HEK293T (cell line): ENCODE data around the gene ADGRF1.

Experiments
- CTCF ChIA-PET: fragments of 350-600 bp; formaldehyde crosslinking; extraction: SDS; loops from one replicate; lab custom pipeline; 2021; ENCODE audit warnings: antibody characterized with exemption, inconsistent platforms; lab: Yijun Ruan, JAX
- POLR2A ChIA-PET: fragments of 350-600 bp; formaldehyde crosslinking; extraction: SDS; loops from one replicate; lab custom pipeline; 2020; ENCODE audit warnings: antibody characterized with exemption, inconsistent platforms; lab: Yijun Ruan, JAX
- DNase-seq: peaks from one replicate; pipeline ENCODE4 v3.0.0; 2012; ENCODE audit warnings: mixed read lengths; ENCODE audit errors: extremely low spot score
- ARNT ChIP-seq: fragments of 450-650 bp; IDR thresholded peaks from 2 replicates; pipeline ENCODE4 v1.6.1; 2017; ENCODE audit warnings: mild to moderate bottlenecking
- BHLHE40 ChIP-seq: fragments of 450-650 bp; IDR thresholded peaks from 2 replicates; pipeline ENCODE4 v1.6.1; 2016; ENCODE audit warnings: mild to moderate bottlenecking, moderate library complexity, borderline replicate concordance
- CTBP1 ChIP-seq: fragments of 450-650 bp; IDR thresholded peaks from 2 replicates; pipeline ENCODE4 v1.6.1; 2016; ENCODE audit warnings: borderline replicate concordance
- ELF4 ChIP-seq: fragments of 450-650 bp; IDR thresholded peaks from 2 replicates; pipeline ENCODE4 v1.6.1; 2017; ENCODE audit warnings: antibody characterized with exemption
- FOXA1 ChIP-seq: fragments of 450-650 bp; IDR thresholded peaks from 2 replicates; pipeline ENCODE4 v1.6.1; 2016; ENCODE audit warnings: mild to moderate bottlenecking
- FOXK2 ChIP-seq: fragments of 450-650 bp; IDR thresholded peaks from 2 replicates; pipeline ENCODE4 v1.6.1; 2016; ENCODE audit warnings: mild to moderate bottlenecking
- FOXM1 ChIP-seq: fragments of 450-650 bp; IDR thresholded peaks from 2 replicates; pipeline ENCODE4 v1.6.1; 2017; ENCODE audit warnings: mild to moderate bottlenecking, borderline replicate concordance
- HDGF ChIP-seq: fragments of 450-650 bp; IDR thresholded peaks from 2 replicates; pipeline ENCODE4 v1.6.1; 2017; ENCODE audit warnings: antibody characterized with exemption, borderline replicate concordance
- L3MBTL2 ChIP-seq: fragments of 450-650 bp; conservative IDR thresholded peaks from 2 replicates; pipeline ENCODE4 v1.6.1; 2016; ENCODE audit warnings: mild to moderate bottlenecking
- LEF1 ChIP-seq: fragments of 450-650 bp; IDR thresholded peaks from 2 replicates; pipeline ENCODE4 v1.6.1; 2017; ENCODE audit warnings: mild to moderate bottlenecking, borderline replicate concordance
- NFRKB ChIP-seq: fragments of 450-650 bp; IDR thresholded peaks from 2 replicates; pipeline ENCODE4 v1.6.1; 2016; ENCODE audit warnings: mild to moderate bottlenecking, moderate library complexity
- SP1 ChIP-seq: fragments of 450-650 bp; IDR thresholded peaks from 2 replicates; pipeline ENCODE4 v1.6.1; 2017
- SUZ12 ChIP-seq: fragments of 450-650 bp; IDR thresholded peaks from 2 replicates; pipeline ENCODE4 v1.6.1; 2016; ENCODE audit warnings: mild to moderate bottlenecking
- TARDBP ChIP-seq: fragments of 450-650 bp; IDR thresholded peaks from 2 replicates; pipeline ENCODE4 v1.6.1; 2016
- ZNF384 ChIP-seq: fragments of 450-650 bp; IDR thresholded peaks from 2 replicates; pipeline ENCODE4 v1.6.1; 2016
- TF ChIP-seq, protein P1 (sequence below): fragments of 450-650 bp; IDR thresholded peaks from 2 replicates; pipeline ENCODE4 v1.6.1; 2016

ADGRF1 gene

GRCh38 chr6:47032974-47033765 lies 9.0 kb downstream of the ADGRF1 start:
- no peak for TF ChIP-seq BHLHE40
- TF ChIP-seq ZNF384, result no peak
- no peak for TF ChIP-seq L3MBTL2
- no peak for TF ChIP-seq SP1
- no peak for TF ChIP-seq NFRKB
- TF ChIP-seq ARNT, result no peak
- no peak for TF ChIP-seq ELF4
- TF ChIP-seq FOXA1, result no peak
- TF ChIP-seq, protein P1, sequence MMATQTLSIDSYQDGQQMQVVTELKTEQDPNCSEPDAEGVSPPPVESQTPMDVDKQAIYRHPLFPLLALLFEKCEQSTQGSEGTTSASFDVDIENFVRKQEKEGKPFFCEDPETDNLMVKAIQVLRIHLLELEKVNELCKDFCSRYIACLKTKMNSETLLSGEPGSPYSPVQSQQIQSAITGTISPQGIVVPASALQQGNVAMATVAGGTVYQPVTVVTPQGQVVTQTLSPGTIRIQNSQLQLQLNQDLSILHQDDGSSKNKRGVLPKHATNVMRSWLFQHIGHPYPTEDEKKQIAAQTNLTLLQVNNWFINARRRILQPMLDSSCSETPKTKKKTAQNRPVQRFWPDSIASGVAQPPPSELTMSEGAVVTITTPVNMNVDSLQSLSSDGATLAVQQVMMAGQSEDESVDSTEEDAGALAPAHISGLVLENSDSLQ, result no peak
- TF ChIP-seq TARDBP, result no peak
- DNase-seq, result no peak
- CTCF ChIA-PET, result interaction anchor here (0.7 kb wide), 1 partner anchor 16 kb away, joined by 3 read pairs; no protein-coding TSS in a partner anchor
- POLR2A ChIA-PET, result interaction anchor here (2.3 kb wide), 1 partner anchor 10 kb away, joined by 7 read pairs; no protein-coding TSS in a partner anchor

DNA sequence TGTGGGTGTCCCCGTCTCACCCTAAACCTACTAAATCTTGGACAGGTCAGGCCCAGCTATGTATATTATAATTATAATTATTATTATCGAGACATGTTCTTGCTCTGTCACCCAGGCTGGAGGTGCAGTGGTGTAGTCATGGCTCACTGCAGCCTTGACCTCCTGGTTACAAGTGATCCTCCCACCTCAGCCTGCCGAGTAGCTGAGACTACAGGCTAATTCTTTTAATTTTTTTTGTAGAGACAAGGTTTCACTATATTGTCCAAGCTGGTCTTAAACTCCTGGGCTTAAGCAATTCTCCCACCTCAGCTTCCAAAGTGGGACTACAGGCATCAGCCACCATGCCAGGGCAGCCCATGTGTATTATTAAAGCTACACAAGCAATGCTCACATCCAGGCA lies 10.5 kb downstream of the ADGRF1 start:
- TF ChIP-seq FOXM1 (no peak), SUZ12 (no peak), TARDBP (no peak), SP1 (no peak), LEF1 (no peak), NFRKB (no peak), ZNF384 (no peak), ARNT (no peak), FOXK2 (no peak), CTBP1 (no peak), L3MBTL2 (no peak), FOXA1 (no peak), ELF4 (no peak), BHLHE40 (no peak), HDGF (no peak)
- TF ChIP-seq, protein P1, result no peak
- DNase-seq, result no peak
- ChIA-PET POLR2A (no interaction called here), CTCF (no interaction called here)

- TF ChIP-seq, protein P1, result no peak
- no peak for TF ChIP-seq TARDBP
- TF ChIP-seq FOXA1, result no peak
- no peak for TF ChIP-seq NFRKB
- TF ChIP-seq SP1, result no peak
- TF ChIP-seq CTBP1, result no peak
- TF ChIP-seq FOXK2, result no peak
- TF ChIP-seq HDGF, result no peak
- no peak for TF ChIP-seq ZNF384
- TF ChIP-seq FOXM1, result no peak
- TF ChIP-seq ELF4, result no peak
- TF ChIP-seq L3MBTL2, result no peak
- TF ChIP-seq SUZ12, result no peak
- TF ChIP-seq ARNT, result no peak
- no peak for TF ChIP-seq BHLHE40
- no peak for TF ChIP-seq LEF1
- CTCF ChIA-PET, result no interaction called here
- POLR2A ChIA-PET, result no interaction called here
- DNase-seq, result no peak
These were observed 12.1 kb downstream of the ADGRF1 start for GRCh38 chr6:47029865-47030561.

DNA sequence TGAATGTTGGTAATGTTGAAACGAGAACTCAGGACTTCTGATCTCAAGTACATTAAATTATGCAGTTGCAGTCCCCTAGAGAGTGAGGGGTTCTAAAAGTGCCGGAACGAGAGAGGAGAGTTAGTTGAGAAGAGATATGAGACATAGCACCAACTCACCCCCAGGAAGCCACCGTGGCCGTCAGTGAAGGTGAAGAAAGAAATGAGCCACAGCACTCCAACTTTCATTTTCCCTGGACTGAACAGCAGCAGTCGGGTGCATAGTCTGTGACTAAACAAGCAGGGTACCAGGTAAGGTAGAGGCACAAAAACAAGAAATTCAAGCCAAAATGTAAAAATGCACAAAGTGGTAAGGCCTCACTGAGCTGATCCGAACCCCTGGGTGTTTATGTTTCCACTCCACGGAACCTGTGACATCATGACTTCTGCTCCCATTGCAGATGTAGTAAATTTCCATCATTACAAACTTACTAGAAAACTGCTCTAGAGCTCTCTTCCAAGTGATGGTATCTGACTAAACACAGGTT lies 13.2 kb downstream of the ADGRF1 start:
- DNase-seq, result no peak
- CTCF ChIA-PET, result interaction anchor here (0.7 kb wide), 1 partner anchor 11 kb away, joined by 3 read pairs; no protein-coding TSS in a partner anchor
- POLR2A ChIA-PET, result no interaction called here
- TF ChIP-seq L3MBTL2 (no peak), FOXM1 (no peak), TARDBP (no peak), SUZ12 (no peak), LEF1 (no peak), BHLHE40 (no peak), ARNT (no peak), FOXK2 (no peak), NFRKB (no peak), HDGF (no peak)
- TF ChIP-seq, protein P1, result no peak

- no peak for DNase-seq
- TF ChIP-seq HDGF, result no peak
- TF ChIP-seq FOXM1, result no peak
- TF ChIP-seq FOXA1, result no peak
- TF ChIP-seq SUZ12, result no peak
- no peak for TF ChIP-seq FOXK2
- no peak for TF ChIP-seq LEF1
- TF ChIP-seq SP1, result no peak
- TF ChIP-seq, protein P1, result no peak
- no peak for TF ChIP-seq NFRKB
- no peak for TF ChIP-seq L3MBTL2
- TF ChIP-seq CTBP1, result no peak
- TF ChIP-seq ARNT, result no peak
- no peak for TF ChIP-seq ELF4
- ChIA-PET CTCF (no interaction called here), POLR2A (no interaction called here)
These were observed 14.8 kb downstream of the ADGRF1 start for GRCh38 chr6:47027315-47027714.
